Right ventricle myocardium inferior (tissue), 1 donor: ENCODE measurements around the gene DGKD. TPM values are rescaled to one million over a fixed set of nuclear protein-coding genes. Genes with fewer than 3 reads are reported as not detected.

ENCODE experiments used
- ATAC-seq: fragments of 200-7000 bp; cut with Tn5 transposase; one replicate; pipeline ENCODE4 v1.9.1; 2020; ENCODE audit warnings: mild to moderate bottlenecking, moderate library complexity
- DNase-seq: peaks from one replicate; pipeline ENCODE4 v3.0.0; 2021; ENCODE audit errors: missing footprints
- intact Hi-C: fragments of 100-400 bp; cut with DNase I; formaldehyde crosslinking; loops from one replicate; pipeline ENCODE4 v1.11.0; 2022
- long read RNA-seq: library from polyadenylated mRNA; unstranded; transcript quantifications from one replicate; pipeline ENCODE4 v2.0.0, GENCODE V29; 2021
- total RNA-seq: library from RNA; stranded (reverse); fragmentation: NEBNext Ultra II Directional; extraction: Animal tissue kit (Norgen Biotek cat#: 25700); gene quantifications from one replicate; pipeline ENCODE4 v1.2.1, GENCODE V29; 2021
- donor health status: DM: no; HTN: yes; CAD: no; lungs with severe emphysema.

The DGKD gene, protein sequence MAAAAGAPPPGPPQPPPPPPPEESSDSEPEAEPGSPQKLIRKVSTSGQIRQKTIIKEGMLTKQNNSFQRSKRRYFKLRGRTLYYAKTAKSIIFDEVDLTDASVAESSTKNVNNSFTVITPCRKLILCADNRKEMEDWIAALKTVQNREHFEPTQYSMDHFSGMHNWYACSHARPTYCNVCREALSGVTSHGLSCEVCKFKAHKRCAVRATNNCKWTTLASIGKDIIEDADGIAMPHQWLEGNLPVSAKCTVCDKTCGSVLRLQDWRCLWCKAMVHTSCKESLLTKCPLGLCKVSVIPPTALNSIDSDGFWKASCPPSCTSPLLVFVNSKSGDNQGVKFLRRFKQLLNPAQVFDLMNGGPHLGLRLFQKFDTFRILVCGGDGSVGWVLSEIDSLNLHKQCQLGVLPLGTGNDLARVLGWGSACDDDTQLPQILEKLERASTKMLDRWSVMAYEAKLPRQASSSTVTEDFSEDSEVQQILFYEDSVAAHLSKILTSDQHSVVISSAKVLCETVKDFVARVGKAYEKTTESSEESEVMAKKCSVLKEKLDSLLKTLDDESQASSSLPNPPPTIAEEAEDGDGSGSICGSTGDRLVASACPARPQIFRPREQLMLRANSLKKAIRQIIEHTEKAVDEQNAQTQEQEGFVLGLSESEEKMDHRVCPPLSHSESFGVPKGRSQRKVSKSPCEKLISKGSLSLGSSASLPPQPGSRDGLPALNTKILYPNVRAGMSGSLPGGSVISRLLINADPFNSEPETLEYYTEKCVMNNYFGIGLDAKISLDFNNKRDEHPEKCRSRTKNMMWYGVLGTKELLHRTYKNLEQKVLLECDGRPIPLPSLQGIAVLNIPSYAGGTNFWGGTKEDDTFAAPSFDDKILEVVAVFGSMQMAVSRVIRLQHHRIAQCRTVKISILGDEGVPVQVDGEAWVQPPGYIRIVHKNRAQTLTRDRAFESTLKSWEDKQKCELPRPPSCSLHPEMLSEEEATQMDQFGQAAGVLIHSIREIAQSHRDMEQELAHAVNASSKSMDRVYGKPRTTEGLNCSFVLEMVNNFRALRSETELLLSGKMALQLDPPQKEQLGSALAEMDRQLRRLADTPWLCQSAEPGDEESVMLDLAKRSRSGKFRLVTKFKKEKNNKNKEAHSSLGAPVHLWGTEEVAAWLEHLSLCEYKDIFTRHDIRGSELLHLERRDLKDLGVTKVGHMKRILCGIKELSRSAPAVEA
- total RNA-seq, result 29.2 TPM
- long read RNA-seq, full-length matches to known transcripts, result 11 of 41 reads
- long read RNA-seq, partial matches to known transcripts, result 20 of 41 reads
- long read RNA-seq, other reads (novel, unspliced or antisense), result 10 of 41 reads

- ATAC-seq, result peak; percentile 79
- intact Hi-C loops, result loop anchor here (1.0 kb wide), 1 partner anchor 89 kb away; no protein-coding TSS in a partner anchor
- peak; percentile 87 for DNase-seq
Observed at GRCh38 chr2:233353769-233354499, at the start of gene DGKD. Gene DGKD, plus strand, starts transcription at chr2:233354494. Its CDS starts 25 bp downstream, at chr2:233354519.

GRCh38 chr2:233307565-233307964 is 46.7 kb upstream of the DGKD start, which contains the start of gene SAG:
Gene SAG, plus strand, starts transcription at chr2:233307816. Its CDS starts 1,374 bp downstream, at chr2:233309190.
- intact Hi-C loops, result no loop called here
- no peak for ATAC-seq
- no peak for DNase-seq

GRCh38 chr2:233311241-233311926 is 42.9 kb upstream of the DGKD start:
- no peak for DNase-seq
- intact Hi-C loops, result no loop called here
- ATAC-seq, result no peak

DNA sequence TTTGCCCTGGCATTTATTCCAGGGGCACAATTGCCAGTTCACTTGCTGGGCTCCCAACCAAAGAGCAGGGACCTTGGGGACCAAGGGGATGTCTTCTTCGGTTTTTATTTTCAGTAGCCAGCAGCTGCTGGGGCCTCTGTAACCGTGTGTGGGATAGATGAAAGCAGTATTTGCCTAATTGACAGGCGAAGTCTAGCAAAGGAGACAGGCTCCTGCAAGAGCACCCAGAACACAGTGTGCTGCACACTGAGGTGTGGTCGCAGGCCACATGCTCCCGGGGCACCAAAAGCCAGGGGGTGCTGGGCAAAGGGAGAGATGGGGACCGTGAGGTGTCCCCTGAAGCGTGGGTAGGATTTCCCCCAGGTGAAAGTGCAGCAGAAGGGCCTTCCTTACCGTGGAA is 41.4 kb upstream of the DGKD start:
- intact Hi-C loops, result no loop called here
- ATAC-seq (no peak), DNase-seq (no peak)

DNA sequence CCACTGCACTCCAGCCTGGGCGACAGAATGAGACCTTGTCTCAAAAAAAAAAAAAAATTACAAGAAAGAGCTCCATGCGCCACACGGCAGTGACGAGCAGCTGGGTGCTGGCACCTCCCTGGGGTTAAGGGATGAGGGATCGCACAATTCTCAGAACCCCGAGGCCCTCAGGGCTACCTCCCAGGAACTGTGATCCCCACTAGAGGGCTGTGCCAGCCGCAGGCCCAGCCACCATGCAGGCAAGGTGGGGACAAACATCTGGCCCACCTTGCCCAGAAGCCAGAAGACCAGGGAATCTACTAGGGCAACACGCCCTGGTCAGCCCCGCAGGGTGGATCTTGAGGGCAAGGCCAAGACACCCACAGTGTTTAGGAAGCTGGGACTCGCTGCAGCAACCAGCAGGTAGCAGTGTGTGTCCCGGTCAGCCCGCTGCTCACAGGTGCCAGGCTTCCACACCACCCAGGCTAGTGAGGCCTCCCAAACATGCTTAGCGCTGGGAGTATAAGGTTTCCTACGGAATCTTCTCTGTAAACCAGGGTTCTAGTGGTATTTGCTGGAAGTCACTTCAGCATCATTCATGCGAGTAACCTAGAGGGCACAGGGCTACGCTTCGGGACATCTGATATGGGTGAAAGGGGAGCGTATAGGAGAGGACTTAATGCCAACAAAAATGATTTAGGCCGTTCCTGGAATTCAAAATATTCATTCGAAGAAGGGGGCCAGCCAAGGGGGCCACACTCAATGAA is 39.9 kb upstream of the DGKD start:
- intact Hi-C loops, result no loop called here
- DNase-seq (no peak), ATAC-seq (no peak)

DNA sequence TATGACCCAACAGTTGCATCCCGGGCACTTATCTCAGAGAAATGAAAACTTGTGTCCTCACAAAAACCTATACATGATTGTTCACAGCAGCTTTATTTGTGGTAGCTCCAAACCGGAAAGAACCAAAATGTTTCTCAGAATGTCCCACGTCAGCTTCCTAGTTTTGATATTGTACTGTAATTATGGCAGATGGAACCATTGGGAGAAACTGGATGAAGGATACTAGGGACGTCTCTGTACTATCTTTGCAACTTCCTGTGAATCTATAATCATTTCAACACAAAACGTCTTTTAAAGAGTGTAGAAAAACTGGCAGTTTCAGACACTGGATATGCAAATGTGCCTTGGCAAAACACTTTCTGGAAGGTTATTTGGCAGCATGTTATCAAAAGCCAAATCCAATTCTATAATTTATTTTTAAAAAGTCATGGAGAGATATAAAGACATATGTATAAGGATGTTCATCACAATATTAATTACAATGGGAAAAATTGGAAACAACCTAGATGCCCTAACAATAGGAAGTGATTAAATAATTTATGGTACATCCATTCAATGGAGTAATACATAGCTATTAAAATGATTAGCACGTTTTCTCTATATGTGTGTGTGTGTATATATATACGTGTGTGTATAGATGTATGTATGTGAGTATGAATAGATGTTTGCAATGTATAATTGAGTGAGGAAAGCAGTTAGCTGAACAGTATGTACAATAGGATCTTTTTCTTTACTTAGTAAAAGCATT is 36.9 kb upstream of the DGKD start:
- ATAC-seq, result no peak

GRCh38 chr2:233319256-233319655 is 35.0 kb upstream of the DGKD start:
- intact Hi-C loops, result no loop called here
- ATAC-seq, result no peak

More for the DNA sequence above, 36.9 kb upstream of the DGKD start:
- DNase-seq, result no peak
- intact Hi-C loops, result no loop called here

DNA sequence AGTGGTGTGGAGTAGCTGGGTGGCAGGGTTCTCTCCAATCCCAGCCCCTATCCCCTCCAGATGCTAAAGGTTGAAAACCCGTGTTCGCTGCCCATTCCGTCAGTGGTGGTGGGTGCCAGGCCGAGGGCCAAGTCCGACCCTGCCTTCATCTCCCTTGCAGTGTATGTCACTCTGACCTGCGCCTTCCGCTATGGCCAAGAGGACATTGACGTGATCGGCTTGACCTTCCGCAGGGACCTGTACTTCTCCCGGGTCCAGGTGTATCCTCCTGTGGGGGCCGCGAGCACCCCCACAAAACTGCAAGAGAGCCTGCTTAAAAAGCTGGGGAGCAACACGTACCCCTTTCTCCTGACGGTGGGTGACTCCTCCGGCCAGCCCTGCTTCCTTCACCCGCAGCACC is 33.8 kb upstream of the DGKD start:
- intact Hi-C loops, result no loop called here
- ATAC-seq, result no peak
- no peak for DNase-seq

More at GRCh38 chr2:233319256-233319655, 35.0 kb upstream of the DGKD start:
- no peak for DNase-seq

GRCh38 chr2:233321166-233321565 is 33.1 kb upstream of the DGKD start:
- intact Hi-C loops, result no loop called here
- no peak for DNase-seq
- no peak for ATAC-seq

- intact Hi-C loops, result no loop called here
- DNase-seq (no peak), ATAC-seq (no peak)
Observed at GRCh38 chr2:233323851-233324250, 30.4 kb upstream of the DGKD start.

GRCh38 chr2:233325256-233325655 is 29.0 kb upstream of the DGKD start:
- DNase-seq, result no peak
- ATAC-seq, result no peak
- intact Hi-C loops, result no loop called here

GRCh38 chr2:233325814-233326213 is 28.5 kb upstream of the DGKD start:
- ATAC-seq (no peak), DNase-seq (no peak)

GRCh38 chr2:233326500-233326899 is 27.8 kb upstream of the DGKD start:
- ATAC-seq, result no peak
- no peak for DNase-seq
- intact Hi-C loops, result no loop called here

More at GRCh38 chr2:233325814-233326213, 28.5 kb upstream of the DGKD start:
- intact Hi-C loops, result no loop called here

DNA sequence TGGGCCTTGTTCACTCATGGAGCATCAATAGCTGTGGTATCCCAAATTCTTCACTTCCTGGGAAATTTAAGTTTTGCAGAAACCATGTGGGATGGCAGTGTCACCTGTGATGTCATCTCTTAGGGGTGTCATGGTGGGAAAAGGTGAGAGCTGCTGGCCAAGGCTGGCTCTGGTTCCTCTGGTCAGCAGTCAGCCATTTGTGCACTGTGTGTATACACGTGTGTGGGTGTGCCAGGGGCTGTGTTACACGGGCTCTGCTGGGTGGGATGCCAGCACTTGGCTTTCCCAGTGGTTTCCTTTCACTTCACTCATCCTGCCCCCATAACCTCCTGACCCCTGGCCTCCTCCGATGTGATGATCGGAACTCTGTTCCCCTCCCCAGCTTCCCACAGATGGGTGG is 25.4 kb upstream of the DGKD start:
- intact Hi-C loops, result no loop called here
- ATAC-seq (no peak), DNase-seq (no peak)

DNA sequence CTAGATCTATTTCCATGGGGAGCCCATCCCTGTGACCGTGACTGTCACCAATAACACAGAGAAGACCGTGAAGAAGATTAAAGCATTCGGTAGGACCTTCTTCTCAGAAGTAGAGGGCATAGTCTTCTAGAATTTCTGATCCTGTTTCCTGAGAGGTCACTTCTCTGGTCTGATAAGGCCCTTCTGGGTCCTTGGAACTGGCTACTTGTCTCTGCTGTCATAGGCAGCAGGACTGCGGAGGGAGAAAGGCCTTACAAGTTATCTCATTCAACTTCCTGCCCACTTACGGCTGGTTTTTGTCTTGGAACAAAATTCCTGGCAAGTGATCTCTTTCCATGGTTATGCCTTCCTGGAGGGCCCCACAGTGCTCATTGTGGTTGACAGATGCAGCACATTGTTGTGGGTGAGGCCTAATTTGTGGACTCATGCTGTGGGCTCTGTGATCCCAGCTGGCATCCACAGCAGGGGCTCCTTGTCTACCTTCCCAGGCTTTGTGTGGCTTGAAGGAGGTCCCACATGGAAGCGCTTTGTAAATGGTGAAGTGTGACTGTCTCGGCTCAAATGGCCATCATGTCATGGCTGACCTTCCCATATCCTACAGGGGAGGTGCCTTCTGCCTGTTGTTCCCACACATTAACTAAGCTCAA is 24.7 kb upstream of the DGKD start:
- intact Hi-C loops, result no loop called here
- ATAC-seq (no peak), DNase-seq (no peak)

GRCh38 chr2:233331536-233331935 is 22.8 kb upstream of the DGKD start:
- ATAC-seq (peak; percentile 75), DNase-seq (peak; percentile 83)
- intact Hi-C loops, result no loop called here
